HG02571 (cell line): ENCODE data around the gene DDX28.
A peak's percentile ranks its signal among the peaks of the same experiment; 100 is the strongest.
"Not testable (repeated sequence)": the region's sequence is repeated elsewhere in the genome, so short reads cannot be mapped to it uniquely, and the experiment has no call there.

Experiments used
- ATAC-seq: cut with Tn5 transposase; IDR thresholded peaks from one replicate; pipeline ENCODE4 v1.9.1; 2021; ENCODE audit warnings: mild to moderate bottlenecking, moderate library complexity; ENCODE audit not compliant: unreplicated experiment

Gene DDX28

GRCh38 chr16:68037841-68038597, 15.0 kb upstream of the DDX28 start:
- ATAC-seq, result no peak

GRCh38 chr16:68035227-68035626, 12.2 kb upstream of the DDX28 start:
- ATAC-seq, result no peak

DNA sequence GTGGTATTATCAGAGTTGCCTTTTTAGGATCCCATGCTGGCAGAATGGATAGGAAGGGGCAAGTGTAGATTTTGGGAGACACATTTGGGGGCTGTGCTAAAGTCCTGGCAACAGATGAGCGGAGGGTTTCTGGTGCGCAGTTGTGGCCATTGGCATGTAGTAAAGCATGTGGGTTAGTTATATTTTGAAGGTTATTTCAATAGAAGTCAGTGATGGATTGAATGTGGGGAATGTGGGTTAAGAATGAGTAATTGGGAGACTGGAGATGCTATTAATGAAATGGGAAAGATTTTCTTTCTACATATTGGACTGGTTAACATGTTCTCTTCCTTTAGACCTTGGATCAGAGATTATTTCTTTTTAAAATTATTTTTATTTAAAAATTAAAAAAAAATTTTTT, 10.1 kb upstream of the DDX28 start:
- no peak for ATAC-seq

GRCh38 chr16:68031951-68032350, 8.9 kb upstream of the DDX28 start:
- no peak for ATAC-seq

DNA sequence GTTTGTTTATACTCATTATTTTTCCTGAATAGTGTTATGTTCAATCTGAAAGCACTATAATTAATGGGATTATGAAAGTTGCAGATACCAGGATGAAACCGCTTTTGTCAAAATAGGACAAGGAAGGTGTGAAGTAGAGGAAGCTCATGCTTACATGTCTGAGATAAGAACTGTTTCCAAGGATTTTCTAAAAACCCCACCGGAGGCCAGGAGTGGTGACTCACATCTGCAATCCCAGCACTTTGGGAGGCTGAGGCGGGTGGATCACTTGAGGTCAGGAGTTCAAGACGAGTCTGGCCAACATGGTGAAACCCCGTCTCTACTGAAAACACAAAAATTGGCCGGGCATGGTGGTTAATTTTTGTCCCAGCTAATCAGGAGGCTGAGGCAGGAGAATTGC, 7.1 kb upstream of the DDX28 start:
- ATAC-seq, result not testable (repeated sequence)

- ATAC-seq, result no peak
Observed at GRCh38 chr16:68028996-68029395, 6.0 kb upstream of the DDX28 start.

- peak; percentile 7 for ATAC-seq
Observed at GRCh38 chr16:68022278-68022727, 729 bp downstream of the DDX28 start.

- ATAC-seq, result no peak
Observed at GRCh38 chr16:68021490-68021889, 1.5 kb downstream of the DDX28 start.

DNA sequence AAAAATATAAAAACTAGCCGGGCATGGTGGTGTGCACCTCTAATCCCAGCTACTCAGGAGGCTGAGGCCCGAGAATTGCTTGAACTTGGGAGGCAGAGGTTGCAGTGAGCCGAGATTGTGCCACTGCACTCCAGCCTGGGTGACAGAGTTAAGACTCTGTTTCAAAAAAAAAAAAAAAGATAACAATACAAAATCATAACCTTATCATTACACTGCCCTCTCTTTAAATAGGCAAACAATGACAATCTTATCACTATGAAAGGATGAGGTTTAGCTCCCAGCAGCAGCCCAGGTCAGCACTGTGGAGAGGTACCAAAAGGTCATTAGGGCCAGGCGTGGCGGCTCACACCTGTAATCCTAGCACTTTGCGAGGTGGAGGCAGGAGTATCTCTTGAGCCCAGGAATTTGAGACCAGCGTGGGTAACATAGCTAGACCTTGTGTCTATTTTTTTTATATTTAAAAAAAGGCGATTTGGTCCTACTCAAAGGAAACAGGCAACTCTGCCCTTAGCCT, 3.8 kb downstream of the DDX28 start:
- no peak for ATAC-seq

- no peak for ATAC-seq
Observed at GRCh38 chr16:68015681-68016080, 7.4 kb downstream of the DDX28 start, which contains the start of gene DPEP2NB. Gene DPEP2NB (minus strand): TSS chr16:68015911. CDS start chr16:68015770, 141 bp downstream.

- no peak for ATAC-seq
Observed at GRCh38 chr16:68013440-68013839, 9.6 kb downstream of the DDX28 start.

DNA sequence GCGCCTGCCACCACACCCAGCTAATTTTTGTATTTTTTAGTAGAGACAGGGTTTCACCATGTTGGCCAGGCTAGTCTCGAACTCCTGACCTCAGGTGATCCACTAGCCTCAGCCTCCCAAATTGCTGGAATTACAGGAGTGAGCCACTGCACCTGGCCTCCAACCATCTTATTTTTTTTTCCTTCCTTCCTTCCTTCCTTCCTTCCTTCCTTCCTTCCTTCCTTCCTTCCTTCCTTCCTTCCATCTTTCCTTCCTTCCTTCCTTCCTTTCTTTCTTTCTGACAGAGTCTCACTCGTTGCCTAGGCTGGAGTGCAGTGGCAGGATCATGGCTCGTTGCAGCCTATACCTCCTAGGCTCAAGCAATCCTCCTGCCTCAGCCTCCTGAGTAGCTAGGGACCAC, 13.2 kb downstream of the DDX28 start:
- not testable (repeated sequence) for ATAC-seq

GRCh38 chr16:68009157-68009735, 13.8 kb downstream of the DDX28 start:
- ATAC-seq, result no peak

GRCh38 chr16:68005786-68006286, 17.2 kb downstream of the DDX28 start:
- no peak for ATAC-seq

DNA sequence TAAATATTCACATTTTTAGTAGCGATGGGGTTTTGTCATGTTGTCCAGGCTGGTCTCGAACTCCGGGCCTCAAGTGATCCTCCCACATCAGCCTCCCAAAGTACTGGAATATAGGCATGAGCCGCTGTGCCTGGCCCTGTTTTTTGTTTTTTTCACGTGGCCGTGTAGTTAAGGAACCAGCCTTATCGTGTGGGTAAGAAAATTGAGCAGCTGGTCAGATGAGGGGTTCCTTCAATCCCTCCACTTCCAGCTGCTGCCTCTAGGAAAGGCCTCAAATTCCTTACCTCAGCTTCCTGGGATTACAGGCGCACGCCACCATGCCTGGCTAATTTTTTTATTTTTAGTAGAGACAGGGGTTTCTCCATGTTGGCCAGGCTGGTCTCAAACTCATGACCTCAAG, 17.8 kb downstream of the DDX28 start:
- ATAC-seq, result no peak

- no peak for ATAC-seq
Observed at GRCh38 chr16:68003031-68003430, 20.0 kb downstream of the DDX28 start.

DNA sequence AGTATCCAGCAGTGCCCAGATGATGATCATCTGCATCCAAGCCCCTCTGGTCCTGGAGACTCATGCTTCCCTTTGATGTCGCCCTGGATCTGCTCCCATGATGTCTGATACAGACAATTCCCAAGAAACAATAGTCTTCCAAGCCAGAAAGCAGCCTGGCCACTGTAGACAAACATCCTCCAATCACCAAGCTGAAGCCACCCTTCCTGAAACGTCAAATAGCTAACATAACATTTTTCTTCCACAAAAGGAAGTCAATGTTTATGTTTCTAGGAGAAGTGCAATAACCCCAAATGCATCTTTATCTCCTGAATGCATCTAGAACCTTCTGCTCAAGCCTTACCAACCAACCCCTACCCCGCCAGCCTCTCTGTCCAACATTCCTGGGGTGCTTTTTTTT, 22.6 kb downstream of the DDX28 start:
- ATAC-seq, result no peak

DNA sequence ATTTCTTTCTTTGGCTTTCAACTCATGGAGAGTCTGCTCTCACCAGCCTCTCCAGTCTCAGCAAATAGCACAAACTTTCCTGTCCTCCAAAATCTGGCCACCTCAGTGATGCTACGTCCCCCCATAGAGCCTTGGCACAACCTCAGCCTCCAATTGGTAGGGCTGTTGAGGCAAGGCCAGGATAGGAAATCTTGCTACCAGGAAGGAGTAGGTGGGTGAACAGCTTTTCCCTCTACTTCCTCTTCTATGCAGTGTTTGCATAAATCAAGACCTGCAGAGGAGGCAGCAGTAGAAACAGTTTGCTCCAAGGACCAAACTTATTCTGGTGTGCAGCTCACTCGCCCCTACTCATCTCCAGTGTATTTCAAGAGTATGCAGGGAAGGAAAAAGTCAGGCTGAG, 23.0 kb downstream of the DDX28 start:
- no peak for ATAC-seq

DNA sequence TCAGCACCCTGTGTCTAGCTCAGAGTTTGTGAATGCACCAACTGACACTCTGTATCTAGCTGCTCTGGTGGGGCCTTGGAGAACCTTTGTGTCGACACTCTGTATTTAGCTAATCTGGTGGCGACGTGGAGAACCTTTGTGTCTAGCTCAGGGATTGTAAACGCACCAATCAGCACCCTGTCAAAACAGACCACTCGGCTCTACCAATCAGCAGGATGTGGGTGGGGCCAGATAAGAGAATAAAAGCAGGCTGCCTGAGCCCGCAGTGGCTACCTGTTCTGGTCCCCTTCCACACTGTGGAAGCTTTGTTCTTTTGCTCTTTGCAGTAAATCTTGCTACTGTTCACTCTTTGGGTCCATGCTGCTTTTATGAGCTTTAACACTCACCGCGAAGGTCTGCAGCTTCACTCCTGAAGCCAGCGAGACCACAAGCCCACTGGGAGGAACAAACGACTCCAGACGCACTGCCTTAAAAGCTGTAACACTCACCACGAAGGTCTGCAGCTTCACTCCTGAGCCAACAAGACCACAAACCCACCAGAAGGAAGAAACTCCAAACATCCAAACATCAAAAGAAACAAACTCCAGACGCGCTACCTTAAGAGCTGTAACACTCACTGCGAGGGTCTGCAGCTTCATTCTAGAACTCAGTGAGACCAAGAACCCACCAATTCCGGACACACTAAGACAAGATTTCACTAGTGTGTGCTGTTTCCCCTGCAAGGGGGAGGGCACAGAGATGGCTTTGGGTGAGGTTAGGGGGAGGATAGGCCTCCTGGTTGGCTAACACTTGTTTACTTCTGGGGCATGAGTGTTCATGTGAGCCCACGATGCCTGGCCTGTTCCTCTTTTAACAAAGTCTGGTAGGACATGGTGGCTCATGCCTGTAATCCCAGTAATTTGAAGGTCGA, 24.0 kb downstream of the DDX28 start, which contains the start of gene DPEP2:
Gene DPEP2 (minus strand): TSS at position 706 of the 910 bp plus-strand sequence. CDS start 6,272 bp downstream, outside the sequence.
- not testable (repeated sequence) for ATAC-seq

DNA sequence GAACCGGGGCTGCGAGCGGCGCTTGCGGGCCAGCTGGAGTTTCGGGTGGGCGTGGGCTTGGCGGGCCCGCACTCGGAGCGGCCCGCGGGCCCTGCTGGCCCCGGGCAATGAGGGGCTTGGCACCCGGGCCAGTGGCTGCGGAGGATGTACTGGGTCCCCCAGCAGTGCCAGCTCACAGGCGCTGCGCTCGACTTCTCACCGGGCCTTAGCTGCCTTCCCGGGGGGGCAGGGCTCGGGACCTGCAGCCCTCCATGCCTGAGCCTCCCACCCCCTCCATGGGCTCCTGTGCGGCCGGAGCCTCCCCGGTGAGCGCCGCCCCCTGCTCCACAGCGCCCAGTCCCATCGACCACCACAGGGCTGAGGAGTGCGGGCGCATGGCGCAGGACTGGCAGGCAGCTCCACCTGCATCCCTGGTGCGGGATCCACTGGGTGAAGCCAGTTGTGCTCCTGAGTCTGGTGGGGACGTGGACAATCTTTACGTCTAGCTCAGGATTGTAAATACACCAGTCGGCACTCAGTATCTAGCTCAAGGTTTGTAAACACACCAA, 24.7 kb downstream of the DDX28 start:
- not testable (repeated sequence) for ATAC-seq

GRCh38 chr16:67996666-67997065, 26.4 kb downstream of the DDX28 start:
- ATAC-seq, result no peak
